Neural cell (in vitro differentiated cells): ENCODE results near the gene KCNK6. TPM values are rescaled to one million over a fixed set of nuclear protein-coding genes. Genes with fewer than 3 reads are reported as not detected.

Source experiments
- H2AFZ ChIP-seq: fragments of 200-600, 300-800 bp; sonication (generic), shearing (Covaris generic); 2 replicates; pipeline ENCODE4 v1.6.0; 2014; ENCODE audit warnings: low read depth, mild to moderate bottlenecking, antibody characterized with exemption, low read length, moderate library complexity
- H3F3A ChIP-seq: fragments of 200-600 bp; shearing (Covaris generic); 2 replicates; pipeline ENCODE4 v1.6.1; 2016; ENCODE audit warnings: mild to moderate bottlenecking, moderate library complexity, mixed read lengths, antibody characterized with exemption, low read length; ENCODE audit not compliant: insufficient read depth, poor library complexity, severe bottlenecking
- H3K27ac ChIP-seq: fragments of 200-600, 300-800 bp; sonication (generic), shearing (Covaris generic); 2 replicates; pipeline ENCODE4 v1.5.1; 2014; ENCODE audit warnings: mild to moderate bottlenecking, low read length, moderate library complexity
- H3K27me3 ChIP-seq: fragments of 300-800, 200-600 bp; sonication (generic), shearing (Covaris generic); 2 replicates; pipeline ENCODE4 v1.6.0; 2014; ENCODE audit warnings: mild to moderate bottlenecking, low read depth, low read length, moderate library complexity; ENCODE audit not compliant: insufficient read depth
- H3K36me3 ChIP-seq: fragments of 300-800, 200-600 bp; sonication (generic), shearing (Covaris generic); 2 replicates; pipeline ENCODE4 v1.5.1; 2014; ENCODE audit warnings: mild to moderate bottlenecking, antibody characterized with exemption, low read length, moderate library complexity; ENCODE audit not compliant: insufficient read depth
- H3K4me2 ChIP-seq: fragments of 300-800, 200-600 bp; sonication (generic), shearing (Covaris generic); 2 replicates; pipeline ENCODE4 v1.6.0; 2014; ENCODE audit warnings: mild to moderate bottlenecking, low read length
- H3K4me3 ChIP-seq: fragments of 300-800, 200-600 bp; sonication (generic), shearing (Covaris generic); 2 replicates; pipeline ENCODE4 v1.5.1; 2014; ENCODE audit warnings: mild to moderate bottlenecking, low read length, moderate library complexity
- H3K79me2 ChIP-seq: fragments of 200-600 bp; shearing (Covaris generic); replicated peaks from 2 replicates; pipeline ENCODE4 v1.6.0; 2014; ENCODE audit warnings: mild to moderate bottlenecking, low read length, moderate library complexity; ENCODE audit not compliant: insufficient read depth
- H3K9ac ChIP-seq: fragments of 300-800, 200-600 bp; sonication (generic), shearing (Covaris generic); 2 replicates; pipeline ENCODE4 v1.6.1; 2016; ENCODE audit warnings: mild to moderate bottlenecking, low read length, mixed read lengths
- H3K9me2 ChIP-seq: fragments of 200-600 bp; shearing (Covaris generic); 2 replicates; pipeline ENCODE4 v1.6.1; 2016; ENCODE audit warnings: mild to moderate bottlenecking, low read length, mixed read lengths; ENCODE audit not compliant: insufficient read depth
- H3K9me3 ChIP-seq: fragments of 200-600, 300-800 bp; sonication (generic), shearing (Covaris generic); 2 replicates; pipeline ENCODE4 v1.6.1; 2016; ENCODE audit warnings: mild to moderate bottlenecking, mixed run types, low read length, moderate library complexity, mixed read lengths
- H4K20me1 ChIP-seq: fragments of 200-600 bp; shearing (Covaris generic); 2 replicates; pipeline ENCODE4 v1.6.1; 2016; ENCODE audit warnings: mild to moderate bottlenecking, mixed run types; ENCODE audit not compliant: insufficient read depth
- CTCF ChIP-seq: fragments of 450-650 bp; IDR thresholded peaks from 2 replicates; pipeline ENCODE4 v1.5.1; 2014; ENCODE audit warnings: antibody characterized with exemption, mild to moderate bottlenecking, moderate library complexity; ENCODE audit not compliant: poor library complexity, severe bottlenecking
- EP300 ChIP-seq: fragments of 450-650 bp; conservative IDR thresholded peaks from 2 replicates; pipeline ENCODE4 v1.6.1; 2014; ENCODE audit warnings: antibody characterized with exemption, mild to moderate bottlenecking, moderate library complexity; ENCODE audit not compliant: poor library complexity, severe bottlenecking
- EZH2 ChIP-seq: fragments of 200-600, 300-800 bp; shearing (Covaris generic), sonication (generic); IDR thresholded peaks from 2 replicates; pipeline ENCODE4 v1.6.1; 2014; ENCODE audit warnings: antibody characterized with exemption, low read length, borderline replicate concordance, mild to moderate bottlenecking; ENCODE audit not compliant: insufficient read depth, poor library complexity, severe bottlenecking
- MXI1 ChIP-seq: fragments of 450-650 bp; conservative IDR thresholded peaks from 2 replicates; pipeline ENCODE4 v1.6.1; 2014; ENCODE audit warnings: antibody characterized with exemption, mild to moderate bottlenecking; ENCODE audit not compliant: poor library complexity, severe bottlenecking
- POLR2AphosphoS5 ChIP-seq: IDR thresholded peaks from 2 replicates; pipeline ENCODE4 v1.6.1; 2012
- RAD21 ChIP-seq: fragments of 450-650 bp; conservative IDR thresholded peaks from 2 replicates; pipeline ENCODE4 v1.6.1; 2014; ENCODE audit warnings: antibody characterized with exemption, mild to moderate bottlenecking, moderate library complexity
- SMC3 ChIP-seq: fragments of 450-650 bp; conservative IDR thresholded peaks from 2 replicates; pipeline ENCODE4 v1.6.1; 2014; ENCODE audit warnings: antibody characterized with exemption, mild to moderate bottlenecking, moderate library complexity; ENCODE audit not compliant: poor library complexity
- TAF1 ChIP-seq: IDR thresholded peaks from 2 replicates; pipeline ENCODE4 v1.6.1; 2012; ENCODE audit warnings: low read depth
- polyA plus RNA-seq: library from polyadenylated mRNA; depleted of rRNA; stranded (reverse); fragments of >200 nt; gene quantifications from 2 replicates; pipeline ENCODE4 v1.2.3, GENCODE V29; 2014
- TF ChIP-seq, protein P1 (sequence below): IDR thresholded peaks from 2 replicates; pipeline ENCODE4 v1.6.1; 2012; ENCODE audit warnings: borderline replicate concordance

KCNK6 gene
- polyA plus RNA-seq, 1 donor from 2014 or later: not detected

DNA sequence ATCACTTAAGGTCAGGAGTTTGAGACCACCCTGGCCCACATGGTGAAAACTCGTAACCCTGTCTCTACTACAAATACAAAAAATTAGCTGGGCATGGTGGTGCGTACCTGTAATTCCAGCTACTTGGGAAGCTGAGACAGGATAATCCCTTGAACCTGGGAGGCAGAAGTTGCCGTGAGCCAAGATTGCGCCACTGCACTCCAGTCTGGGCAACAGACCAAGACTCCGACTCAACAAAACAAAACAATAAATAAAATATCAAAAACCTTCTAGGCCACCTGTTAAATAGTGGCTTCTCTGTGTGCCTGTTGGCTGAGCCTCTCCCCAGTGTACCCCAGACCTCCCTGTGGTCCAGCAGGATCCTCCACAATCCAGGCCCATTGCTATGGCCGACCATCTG is 51.4 kb downstream of the KCNK6 start:
- Histone ChIP-seq H2AFZ (no peak overlapping the region), H3K9me3 (no peaks in the 10 kb centered on the region)

DNA sequence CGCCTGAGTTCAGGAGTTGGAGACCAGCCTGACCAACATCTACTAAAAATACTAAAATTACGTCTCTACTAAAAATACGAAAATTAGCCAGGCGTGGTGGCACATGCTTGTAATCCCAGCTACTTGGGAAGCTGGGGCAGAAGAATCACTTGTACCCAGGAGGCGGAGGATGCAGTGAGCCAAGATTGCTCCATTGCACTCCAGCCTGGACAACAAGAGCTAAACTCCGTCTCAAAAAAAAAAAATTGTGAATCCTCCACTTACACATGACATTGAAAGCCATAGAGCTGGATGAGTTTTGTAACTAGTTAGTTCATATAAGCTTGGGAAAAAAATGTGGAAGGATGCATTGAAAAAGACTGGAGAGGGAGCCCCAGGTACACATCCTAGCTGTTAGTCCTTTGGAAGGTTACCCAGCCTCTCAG is 54.3 kb downstream of the KCNK6 start:
- Histone ChIP-seq H3K79me2 (peaks cover 19% of the 10 kb centered on the region), H4K20me1 (no peaks in the 10 kb centered on the region), H3K36me3 (no peaks in the 10 kb centered on the region), H3K9me3 (no peaks in the 10 kb centered on the region), H3K9me2 (no peaks in the 10 kb centered on the region), H3F3A (no peaks in the 10 kb centered on the region), H3K9ac (peak overlapping the region; percentile 68), H2AFZ (peak overlapping the region; percentile 32), H3K27ac (peak overlapping the region; percentile 91), H3K4me2 (peak overlapping the region; percentile 27), H3K27me3 (no peaks in the 10 kb centered on the region), H3K4me3 (peak overlapping the region; percentile 84)
- peak; percentile 36 for TF ChIP-seq RAD21
- no peak for TF ChIP-seq EP300

More for the DNA sequence above, 51.4 kb downstream of the KCNK6 start:
- no peak overlapping the region for H3K4me2 ChIP-seq
- H3F3A ChIP-seq: no peaks in the 10 kb centered on the region
- no peaks in the 10 kb centered on the region for H3K36me3 ChIP-seq
- no peaks in the 10 kb centered on the region for H3K27me3 ChIP-seq
- H3K9me2 ChIP-seq: no peaks in the 10 kb centered on the region
- TF ChIP-seq SMC3 (no peak), POLR2AphosphoS5 (no peak), TAF1 (no peak), EZH2 (no peak), MXI1 (no peak), CTCF (no peak), EP300 (no peak), RAD21 (no peak)
- TF ChIP-seq, protein P1, sequence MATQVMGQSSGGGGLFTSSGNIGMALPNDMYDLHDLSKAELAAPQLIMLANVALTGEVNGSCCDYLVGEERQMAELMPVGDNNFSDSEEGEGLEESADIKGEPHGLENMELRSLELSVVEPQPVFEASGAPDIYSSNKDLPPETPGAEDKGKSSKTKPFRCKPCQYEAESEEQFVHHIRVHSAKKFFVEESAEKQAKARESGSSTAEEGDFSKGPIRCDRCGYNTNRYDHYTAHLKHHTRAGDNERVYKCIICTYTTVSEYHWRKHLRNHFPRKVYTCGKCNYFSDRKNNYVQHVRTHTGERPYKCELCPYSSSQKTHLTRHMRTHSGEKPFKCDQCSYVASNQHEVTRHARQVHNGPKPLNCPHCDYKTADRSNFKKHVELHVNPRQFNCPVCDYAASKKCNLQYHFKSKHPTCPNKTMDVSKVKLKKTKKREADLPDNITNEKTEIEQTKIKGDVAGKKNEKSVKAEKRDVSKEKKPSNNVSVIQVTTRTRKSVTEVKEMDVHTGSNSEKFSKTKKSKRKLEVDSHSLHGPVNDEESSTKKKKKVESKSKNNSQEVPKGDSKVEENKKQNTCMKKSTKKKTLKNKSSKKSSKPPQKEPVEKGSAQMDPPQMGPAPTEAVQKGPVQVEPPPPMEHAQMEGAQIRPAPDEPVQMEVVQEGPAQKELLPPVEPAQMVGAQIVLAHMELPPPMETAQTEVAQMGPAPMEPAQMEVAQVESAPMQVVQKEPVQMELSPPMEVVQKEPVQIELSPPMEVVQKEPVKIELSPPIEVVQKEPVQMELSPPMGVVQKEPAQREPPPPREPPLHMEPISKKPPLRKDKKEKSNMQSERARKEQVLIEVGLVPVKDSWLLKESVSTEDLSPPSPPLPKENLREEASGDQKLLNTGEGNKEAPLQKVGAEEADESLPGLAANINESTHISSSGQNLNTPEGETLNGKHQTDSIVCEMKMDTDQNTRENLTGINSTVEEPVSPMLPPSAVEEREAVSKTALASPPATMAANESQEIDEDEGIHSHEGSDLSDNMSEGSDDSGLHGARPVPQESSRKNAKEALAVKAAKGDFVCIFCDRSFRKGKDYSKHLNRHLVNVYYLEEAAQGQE: no peak
- H4K20me1 ChIP-seq: no peaks in the 10 kb centered on the region
- H3K4me3 ChIP-seq: no peak overlapping the region
- peaks cover 9% of the 10 kb centered on the region for H3K79me2 ChIP-seq
- no peak overlapping the region for H3K9ac ChIP-seq
- no peak overlapping the region for H3K27ac ChIP-seq
